Neural cell (in vitro differentiated cells): ENCODE results near the gene SIX3. TPM values are rescaled to one million over a fixed set of nuclear protein-coding genes. Genes with fewer than 3 reads are reported as not detected.

Experiments used
- H2AFZ ChIP-seq: fragments of 200-600, 300-800 bp; sonication (generic), shearing (Covaris generic); 2 replicates; pipeline ENCODE4 v1.6.0; 2014; ENCODE audit warnings: low read depth, mild to moderate bottlenecking, antibody characterized with exemption, low read length, moderate library complexity
- H3F3A ChIP-seq: fragments of 200-600 bp; shearing (Covaris generic); 2 replicates; pipeline ENCODE4 v1.6.1; 2016; ENCODE audit warnings: mild to moderate bottlenecking, moderate library complexity, mixed read lengths, antibody characterized with exemption, low read length; ENCODE audit not compliant: insufficient read depth, poor library complexity, severe bottlenecking
- H3K27ac ChIP-seq: fragments of 200-600, 300-800 bp; sonication (generic), shearing (Covaris generic); 2 replicates; pipeline ENCODE4 v1.5.1; 2014; ENCODE audit warnings: mild to moderate bottlenecking, low read length, moderate library complexity
- H3K27me3 ChIP-seq: fragments of 300-800, 200-600 bp; sonication (generic), shearing (Covaris generic); 2 replicates; pipeline ENCODE4 v1.6.0; 2014; ENCODE audit warnings: mild to moderate bottlenecking, low read depth, low read length, moderate library complexity; ENCODE audit not compliant: insufficient read depth
- H3K36me3 ChIP-seq: fragments of 300-800, 200-600 bp; sonication (generic), shearing (Covaris generic); 2 replicates; pipeline ENCODE4 v1.5.1; 2014; ENCODE audit warnings: mild to moderate bottlenecking, antibody characterized with exemption, low read length, moderate library complexity; ENCODE audit not compliant: insufficient read depth
- H3K4me2 ChIP-seq: fragments of 300-800, 200-600 bp; sonication (generic), shearing (Covaris generic); 2 replicates; pipeline ENCODE4 v1.6.0; 2014; ENCODE audit warnings: mild to moderate bottlenecking, low read length
- H3K4me3 ChIP-seq: fragments of 300-800, 200-600 bp; sonication (generic), shearing (Covaris generic); 2 replicates; pipeline ENCODE4 v1.5.1; 2014; ENCODE audit warnings: mild to moderate bottlenecking, low read length, moderate library complexity
- H3K79me2 ChIP-seq: fragments of 200-600 bp; shearing (Covaris generic); replicated peaks from 2 replicates; pipeline ENCODE4 v1.6.0; 2014; ENCODE audit warnings: mild to moderate bottlenecking, low read length, moderate library complexity; ENCODE audit not compliant: insufficient read depth
- H3K9ac ChIP-seq: fragments of 300-800, 200-600 bp; sonication (generic), shearing (Covaris generic); 2 replicates; pipeline ENCODE4 v1.6.1; 2016; ENCODE audit warnings: mild to moderate bottlenecking, low read length, mixed read lengths
- H3K9me2 ChIP-seq: fragments of 200-600 bp; shearing (Covaris generic); 2 replicates; pipeline ENCODE4 v1.6.1; 2016; ENCODE audit warnings: mild to moderate bottlenecking, low read length, mixed read lengths; ENCODE audit not compliant: insufficient read depth
- H3K9me3 ChIP-seq: fragments of 200-600, 300-800 bp; sonication (generic), shearing (Covaris generic); 2 replicates; pipeline ENCODE4 v1.6.1; 2016; ENCODE audit warnings: mild to moderate bottlenecking, mixed run types, low read length, moderate library complexity, mixed read lengths
- H4K20me1 ChIP-seq: fragments of 200-600 bp; shearing (Covaris generic); 2 replicates; pipeline ENCODE4 v1.6.1; 2016; ENCODE audit warnings: mild to moderate bottlenecking, mixed run types; ENCODE audit not compliant: insufficient read depth
- EP300 ChIP-seq: fragments of 450-650 bp; conservative IDR thresholded peaks from 2 replicates; pipeline ENCODE4 v1.6.1; 2014; ENCODE audit warnings: antibody characterized with exemption, mild to moderate bottlenecking, moderate library complexity; ENCODE audit not compliant: poor library complexity, severe bottlenecking
- EZH2 ChIP-seq: fragments of 200-600, 300-800 bp; shearing (Covaris generic), sonication (generic); IDR thresholded peaks from 2 replicates; pipeline ENCODE4 v1.6.1; 2014; ENCODE audit warnings: antibody characterized with exemption, low read length, borderline replicate concordance, mild to moderate bottlenecking; ENCODE audit not compliant: insufficient read depth, poor library complexity, severe bottlenecking
- MXI1 ChIP-seq: fragments of 450-650 bp; conservative IDR thresholded peaks from 2 replicates; pipeline ENCODE4 v1.6.1; 2014; ENCODE audit warnings: antibody characterized with exemption, mild to moderate bottlenecking; ENCODE audit not compliant: poor library complexity, severe bottlenecking
- POLR2AphosphoS5 ChIP-seq: IDR thresholded peaks from 2 replicates; pipeline ENCODE4 v1.6.1; 2012
- RAD21 ChIP-seq: fragments of 450-650 bp; conservative IDR thresholded peaks from 2 replicates; pipeline ENCODE4 v1.6.1; 2014; ENCODE audit warnings: antibody characterized with exemption, mild to moderate bottlenecking, moderate library complexity
- REST ChIP-seq: IDR thresholded peaks from 2 replicates; pipeline ENCODE4 v1.6.1; 2012; ENCODE audit warnings: borderline replicate concordance
- SMC3 ChIP-seq: fragments of 450-650 bp; conservative IDR thresholded peaks from 2 replicates; pipeline ENCODE4 v1.6.1; 2014; ENCODE audit warnings: antibody characterized with exemption, mild to moderate bottlenecking, moderate library complexity; ENCODE audit not compliant: poor library complexity
- TAF1 ChIP-seq: IDR thresholded peaks from 2 replicates; pipeline ENCODE4 v1.6.1; 2012; ENCODE audit warnings: low read depth
- polyA plus RNA-seq: library from polyadenylated mRNA; depleted of rRNA; stranded (reverse); fragments of >200 nt; gene quantifications from 2 replicates; pipeline ENCODE4 v1.2.3, GENCODE V29; 2014
- TF ChIP-seq, protein P1 (sequence below): fragments of 450-650 bp; IDR thresholded peaks from 2 replicates; pipeline ENCODE4 v1.5.1; 2014; ENCODE audit warnings: antibody characterized with exemption, mild to moderate bottlenecking, moderate library complexity; ENCODE audit not compliant: poor library complexity, severe bottlenecking

Gene SIX3
- polyA plus RNA-seq, 1 donor from 2014 or later: 8.7 TPM

- Histone ChIP-seq H3K9me2 (no peaks in the 10 kb centered on the region), H2AFZ (no peak overlapping the region), H3F3A (peaks cover 6% of the 10 kb centered on the region), H3K9ac (no peak overlapping the region), H3K27ac (no peak overlapping the region), H4K20me1 (no peaks in the 10 kb centered on the region), H3K4me3 (no peak overlapping the region), H3K9me3 (peaks cover 7% of the 10 kb centered on the region), H3K4me2 (no peak overlapping the region), H3K27me3 (no peaks in the 10 kb centered on the region), H3K36me3 (no peaks in the 10 kb centered on the region), H3K79me2 (no peaks in the 10 kb centered on the region)
- TF ChIP-seq POLR2AphosphoS5: peak; percentile 25
- TF ChIP-seq, protein P1, sequence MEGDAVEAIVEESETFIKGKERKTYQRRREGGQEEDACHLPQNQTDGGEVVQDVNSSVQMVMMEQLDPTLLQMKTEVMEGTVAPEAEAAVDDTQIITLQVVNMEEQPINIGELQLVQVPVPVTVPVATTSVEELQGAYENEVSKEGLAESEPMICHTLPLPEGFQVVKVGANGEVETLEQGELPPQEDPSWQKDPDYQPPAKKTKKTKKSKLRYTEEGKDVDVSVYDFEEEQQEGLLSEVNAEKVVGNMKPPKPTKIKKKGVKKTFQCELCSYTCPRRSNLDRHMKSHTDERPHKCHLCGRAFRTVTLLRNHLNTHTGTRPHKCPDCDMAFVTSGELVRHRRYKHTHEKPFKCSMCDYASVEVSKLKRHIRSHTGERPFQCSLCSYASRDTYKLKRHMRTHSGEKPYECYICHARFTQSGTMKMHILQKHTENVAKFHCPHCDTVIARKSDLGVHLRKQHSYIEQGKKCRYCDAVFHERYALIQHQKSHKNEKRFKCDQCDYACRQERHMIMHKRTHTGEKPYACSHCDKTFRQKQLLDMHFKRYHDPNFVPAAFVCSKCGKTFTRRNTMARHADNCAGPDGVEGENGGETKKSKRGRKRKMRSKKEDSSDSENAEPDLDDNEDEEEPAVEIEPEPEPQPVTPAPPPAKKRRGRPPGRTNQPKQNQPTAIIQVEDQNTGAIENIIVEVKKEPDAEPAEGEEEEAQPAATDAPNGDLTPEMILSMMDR: no peak
Observed at GRCh38 chr2:44906972-44907371, 34.5 kb upstream of the SIX3 start.

GRCh38 chr2:44909831-44910230 lies 31.7 kb upstream of the SIX3 start:
- H3K9ac ChIP-seq: no peak overlapping the region
- H3K9me2 ChIP-seq: no peaks in the 10 kb centered on the region
- H3K4me2 ChIP-seq: no peak overlapping the region
- no peak overlapping the region for H3K27ac ChIP-seq
- no peaks in the 10 kb centered on the region for H3K27me3 ChIP-seq
- H3K4me3 ChIP-seq: no peak overlapping the region
- no peaks in the 10 kb centered on the region for H3K36me3 ChIP-seq
- peaks cover 7% of the 10 kb centered on the region for H3K9me3 ChIP-seq
- H4K20me1 ChIP-seq: no peaks in the 10 kb centered on the region
- H3F3A ChIP-seq: no peaks in the 10 kb centered on the region
- TF ChIP-seq REST: no peak
- no peak for TF ChIP-seq TAF1
- no peak for TF ChIP-seq RAD21
- no peak for TF ChIP-seq MXI1
- no peak for TF ChIP-seq SMC3
- TF ChIP-seq, protein P1: no peak
- TF ChIP-seq POLR2AphosphoS5: no peak
- TF ChIP-seq EP300: no peak
- TF ChIP-seq EZH2: no peak
- H3K79me2 ChIP-seq: no peaks in the 10 kb centered on the region
- H2AFZ ChIP-seq: no peak overlapping the region
